SH-SY5Y (cell line): ENCODE data around the gene CERS1.

Experiments used
- GATA2 ChIP-seq: IDR thresholded peaks from 2 replicates; pipeline ENCODE4 v1.6.1; 2011; ENCODE audit warnings: mild to moderate bottlenecking, low read depth, low read length
- GATA3 ChIP-seq: IDR thresholded peaks from 2 replicates; pipeline ENCODE4 v1.6.1; 2011; ENCODE audit warnings: low read depth, mild to moderate bottlenecking, low read length, moderate library complexity

DNA sequence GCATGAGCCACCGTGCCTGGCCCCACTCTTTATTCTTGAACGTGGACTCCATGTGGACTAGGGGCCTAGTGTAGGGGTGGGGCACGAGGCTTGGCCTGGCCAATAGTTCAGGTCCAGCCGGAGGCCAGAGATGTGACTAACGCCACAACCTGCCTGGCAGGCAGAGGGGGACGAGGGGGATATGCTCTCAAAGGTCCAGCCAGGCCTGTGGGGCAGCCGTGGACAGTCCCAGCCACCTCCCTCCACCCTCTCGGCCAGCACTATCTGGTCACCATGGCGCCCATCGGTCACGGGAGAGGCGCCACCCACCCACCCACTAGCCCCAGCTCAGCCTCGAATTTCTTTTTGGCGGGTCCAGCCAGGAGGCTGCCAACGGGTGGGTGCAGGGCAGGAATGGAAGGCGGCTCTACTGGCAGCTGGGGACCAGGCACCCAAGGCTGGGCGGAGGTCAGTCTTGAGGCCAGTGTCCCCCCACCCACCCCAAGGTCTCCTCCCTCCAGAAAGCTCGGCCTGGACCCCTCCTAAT is 2.2 kb upstream of the CERS1 start:
- TF ChIP-seq GATA2 = peak; percentile 5; the same call in 1 of the 2 replicates
- no peak for TF ChIP-seq GATA3
